Measurements from ENCODE around the gene BABAM2.

The BABAM2 gene

GRCh38 chr2:27907547-27907946 lies 17.0 kb downstream of the BABAM2 start:
- DNase-seq (ENCODE audit: low read depth) = no peak
- no peak for TF ChIP-seq CTCF (IDR thresholded peaks at IDR 0.05; ENCODE audit: low read depth, low read length, missing control alignments)
- H3K4me3 ChIP-seq (ENCODE audit: low read depth, low read length) = no peak overlapping the region

GRCh38 chr2:27909901-27910300 lies 19.4 kb downstream of the BABAM2 start:
- TF ChIP-seq CTCF (IDR thresholded peaks at IDR 0.05; ENCODE audit: low read depth, low read length, missing control alignments) = no peak
- no peak overlapping the region for H3K4me3 ChIP-seq (ENCODE audit: low read depth, low read length)

GRCh38 chr2:27911458-27912210 lies 21.1 kb downstream of the BABAM2 start:
- no peak overlapping the region for H3K4me3 ChIP-seq (ENCODE audit: low read depth, low read length)
- DNase-seq (ENCODE audit: low read depth) = no peak
- no peak for TF ChIP-seq CTCF (IDR thresholded peaks at IDR 0.05; ENCODE audit: low read depth, low read length, missing control alignments)

More at GRCh38 chr2:27909901-27910300, 19.4 kb downstream of the BABAM2 start:
- no peak for DNase-seq (ENCODE audit: low read depth)

GRCh38 chr2:27912512-27912911 lies 22.0 kb downstream of the BABAM2 start:
- no peak for DNase-seq (ENCODE audit: low read depth)
- TF ChIP-seq CTCF (IDR thresholded peaks at IDR 0.05; ENCODE audit: low read depth, low read length, missing control alignments) = no peak
- no peak overlapping the region for H3K4me3 ChIP-seq (ENCODE audit: low read depth, low read length)

GRCh38 chr2:27914041-27914804 lies 23.7 kb downstream of the BABAM2 start:
- DNase-seq (ENCODE audit: low read depth) = no peak
- H3K4me3 ChIP-seq (ENCODE audit: low read depth, low read length) = no peak overlapping the region
- no peak for TF ChIP-seq CTCF (IDR thresholded peaks at IDR 0.05; ENCODE audit: low read depth, low read length, missing control alignments)

GRCh38 chr2:27914805-27915175 lies 24.3 kb downstream of the BABAM2 start:
- H3K4me3 ChIP-seq (ENCODE audit: low read depth, low read length) = no peak overlapping the region
- no peak for DNase-seq (ENCODE audit: low read depth)
- no peak for TF ChIP-seq CTCF (IDR thresholded peaks at IDR 0.05; ENCODE audit: low read depth, low read length, missing control alignments)
